HG02840 (cell line): Measurements from ENCODE around the gene TSPYL6.

ENCODE experiments used
- ATAC-seq: cut with Tn5 transposase; IDR thresholded peaks from one replicate; pipeline ENCODE4 v1.9.1; 2021; ENCODE audit warnings: mild to moderate bottlenecking, moderate library complexity, moderate number of reproducible peaks; ENCODE audit not compliant: unreplicated experiment, low FRiP score

TSPYL6 gene

GRCh38 chr2:54259413-54260240 is 3.6 kb upstream of the TSPYL6 start:
- no peak for ATAC-seq

GRCh38 chr2:54258166-54258565 is 2.1 kb upstream of the TSPYL6 start:
- no peak for ATAC-seq

GRCh38 chr2:54255230-54256090 is 569 bp downstream of the TSPYL6 start:
- no peak for ATAC-seq

DNA sequence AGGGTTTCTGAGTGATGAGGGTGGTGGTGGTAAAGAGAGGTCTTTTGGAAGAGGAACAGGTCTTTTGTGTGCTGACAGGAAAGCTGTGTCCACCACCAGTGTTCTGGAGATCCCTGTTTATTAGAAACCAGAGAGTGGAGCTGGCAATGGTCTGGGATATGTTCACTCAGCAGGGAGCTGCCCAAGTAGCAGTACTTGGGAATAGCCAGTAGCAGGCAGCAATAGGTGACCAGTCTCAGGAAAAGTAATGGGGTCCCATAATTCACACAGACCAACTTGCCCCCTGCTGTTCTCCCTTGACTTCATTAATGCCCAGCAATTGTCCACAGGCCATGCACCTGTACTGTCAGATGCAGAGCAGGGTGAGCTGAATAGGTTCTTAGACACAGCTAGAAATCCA is 1.8 kb downstream of the TSPYL6 start:
- ATAC-seq: no peak

DNA sequence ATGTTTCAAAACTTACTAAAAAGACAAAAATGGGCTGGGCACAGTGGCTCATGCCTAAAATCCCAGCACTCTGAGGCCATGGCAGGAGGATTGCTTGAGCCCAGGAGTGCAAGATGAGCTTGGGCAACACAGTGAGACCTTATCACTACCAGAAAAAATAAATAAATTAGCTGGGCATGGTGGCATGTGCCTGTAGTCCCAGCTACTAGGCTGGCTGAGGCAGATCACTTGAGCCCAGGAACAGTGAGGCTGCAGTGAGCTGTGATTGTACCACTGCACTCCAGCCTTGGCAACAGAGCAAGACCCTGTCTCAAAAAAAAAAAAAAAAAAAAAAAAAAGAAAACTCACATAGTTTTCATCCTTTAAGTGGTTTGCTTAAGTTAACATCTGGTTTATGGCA is 6.4 kb downstream of the TSPYL6 start:
- ATAC-seq: no peak

DNA sequence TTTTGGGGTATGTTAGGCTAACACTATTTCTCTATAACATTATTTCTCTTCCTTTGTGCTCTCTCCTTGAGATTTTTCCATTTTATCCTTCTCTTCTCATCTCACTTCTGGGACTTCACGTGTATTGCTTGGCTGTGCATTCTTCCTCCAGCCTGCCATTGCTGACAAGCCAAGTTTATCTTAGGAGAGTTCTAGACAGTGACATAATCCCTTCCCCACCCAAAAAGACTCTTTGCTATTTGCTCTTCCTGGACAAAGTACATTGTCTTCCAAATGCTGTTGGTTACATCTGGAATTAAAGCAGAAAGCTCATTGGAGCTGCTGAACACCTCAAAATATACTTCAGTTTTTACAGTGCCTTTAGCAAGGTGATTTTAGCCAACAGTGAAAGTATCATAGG is 8.9 kb downstream of the TSPYL6 start:
- ATAC-seq: no peak

- no peak for ATAC-seq
Observed at GRCh38 chr2:54240515-54241469, 15.2 kb downstream of the TSPYL6 start.

DNA sequence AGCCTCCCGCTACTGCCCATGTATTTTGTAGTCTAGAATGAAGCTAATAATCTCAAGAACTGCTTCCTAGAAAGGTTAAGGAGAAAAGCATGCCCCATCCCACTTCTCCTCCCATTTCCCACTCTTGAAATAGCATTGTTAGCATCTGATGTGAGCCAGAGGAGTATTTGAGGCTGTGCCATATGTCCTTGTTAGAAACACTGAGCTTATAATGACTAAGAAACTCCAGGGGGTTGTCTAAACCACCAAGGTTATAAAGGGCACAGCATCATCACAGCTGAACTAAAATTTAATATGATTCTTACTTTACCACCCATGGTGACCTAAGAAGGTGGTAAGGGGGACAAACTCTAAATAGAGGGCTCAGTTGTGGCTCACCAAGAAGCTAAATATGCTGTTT is 16.6 kb downstream of the TSPYL6 start:
- ATAC-seq: no peak

DNA sequence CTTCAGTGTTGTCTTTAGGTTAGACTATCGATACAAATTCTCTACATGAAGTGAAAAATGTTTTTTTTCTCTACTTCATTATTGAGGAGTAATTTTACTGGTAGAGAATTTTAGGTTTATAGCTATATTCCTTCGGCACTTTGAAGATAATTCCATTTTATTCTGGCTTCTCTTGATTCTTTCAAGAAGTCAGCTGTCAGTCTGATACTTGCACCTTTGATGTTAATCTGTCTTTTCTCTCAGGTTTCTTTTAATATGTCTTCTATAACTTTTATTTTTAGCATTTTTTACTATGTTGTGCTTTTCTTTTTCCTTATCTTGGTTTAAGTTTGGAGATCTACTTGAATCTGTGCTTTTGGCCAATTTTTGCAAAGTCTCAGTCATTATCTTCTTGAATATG is 18.6 kb downstream of the TSPYL6 start:
- no peak for ATAC-seq

DNA sequence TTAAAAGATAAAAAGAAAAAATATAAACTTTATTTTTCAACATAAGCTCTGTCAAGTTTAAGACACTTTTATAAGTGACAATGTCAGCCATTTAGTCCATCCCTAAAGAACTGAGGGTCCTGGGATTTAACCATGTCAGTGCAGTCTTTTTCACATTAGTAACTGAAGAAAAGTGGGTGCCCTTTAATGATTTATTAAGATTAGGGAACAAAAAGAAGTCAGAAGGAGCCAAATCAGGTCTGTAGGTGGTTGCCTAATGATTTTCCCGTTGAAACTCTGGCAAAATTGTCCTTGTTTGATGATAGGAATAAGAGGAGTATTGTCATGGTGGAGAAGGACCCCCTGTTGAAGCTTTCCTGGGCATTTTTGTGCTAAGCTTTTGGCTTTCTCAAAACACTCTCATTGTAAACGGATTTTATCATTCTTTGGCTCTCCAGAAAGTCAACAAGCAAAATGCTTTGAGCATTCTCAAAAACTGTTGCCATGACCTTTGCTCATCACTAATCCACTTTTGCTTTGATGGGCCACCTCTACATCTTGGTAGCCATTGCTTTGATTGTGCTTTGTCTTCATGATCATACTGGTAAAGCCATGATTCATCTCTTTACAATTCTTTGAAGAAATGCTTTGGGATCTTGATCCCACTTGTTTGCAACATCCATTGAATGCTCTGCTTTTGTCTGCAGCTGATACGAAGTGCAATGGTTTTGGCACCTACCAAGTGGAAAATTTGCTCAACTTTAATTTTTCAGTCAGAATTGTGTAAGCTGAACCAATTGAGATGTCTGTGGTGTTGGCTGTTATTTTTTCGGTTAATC is 22.0 kb downstream of the TSPYL6 start:
- ATAC-seq: no peak

- no peak for ATAC-seq
Observed at GRCh38 chr2:54228945-54229344, 27.1 kb downstream of the TSPYL6 start.

DNA sequence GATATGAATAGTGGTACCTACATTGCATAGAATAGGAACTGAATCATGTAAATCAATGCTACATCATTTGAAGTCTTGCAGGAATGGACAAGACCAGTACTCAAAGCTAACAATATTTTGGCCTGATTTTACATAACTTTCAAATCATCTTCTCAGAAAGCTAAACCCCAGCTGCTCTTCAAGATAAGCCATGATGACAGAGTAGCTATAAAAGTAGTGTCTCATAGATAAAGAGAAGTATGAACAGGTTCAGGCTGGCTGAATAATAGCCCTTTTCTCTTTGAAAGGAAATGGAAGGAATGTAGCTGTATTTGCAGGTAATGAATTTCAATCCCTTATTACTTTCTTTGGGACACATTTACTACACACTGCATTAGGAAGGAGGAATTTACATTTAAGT is 28.2 kb downstream of the TSPYL6 start:
- ATAC-seq: no peak

- ATAC-seq: no peak
Observed at GRCh38 chr2:54226260-54226659, 29.8 kb downstream of the TSPYL6 start.

- ATAC-seq: no peak
Observed at GRCh38 chr2:54224997-54225396, 31.0 kb downstream of the TSPYL6 start.

GRCh38 chr2:54213082-54213481 is 42.9 kb downstream of the TSPYL6 start:
- ATAC-seq: no peak

- no peak for ATAC-seq
Observed at GRCh38 chr2:54212456-54212855, 43.6 kb downstream of the TSPYL6 start.

GRCh38 chr2:54209379-54209778 is 46.6 kb downstream of the TSPYL6 start:
- ATAC-seq: no peak

- ATAC-seq: no peak
Observed at GRCh38 chr2:54208364-54209240, 47.4 kb downstream of the TSPYL6 start.
